Tibial nerve (tissue), 4 donors: ENCODE measurements around the gene MAGED1.

ENCODE experiments used
- EP300 ChIP-seq, 2 donors: sonication (generic); formaldehyde crosslinking; IDR thresholded peaks; one replicate each; pipeline ENCODE4 v1.6.1; 2017; ENCODE audit warnings: antibody characterized with exemption in 2 of 2, mild to moderate bottlenecking in 1 of 2
- POLR2A ChIP-seq, 2 donors: fragments of 450-650 bp; IDR thresholded peaks; one replicate each; pipeline ENCODE4 v1.6.1; 2017; ENCODE audit warnings: antibody characterized with exemption in 2 of 2, mild to moderate bottlenecking in 2 of 2, moderate library complexity in 2 of 2
- TF ChIP-seq, protein P1 (sequence below), 5 experiments: fragments of 200-600 bp in 3 of 5; fragments of 450-650 bp in 2 of 5; sonication (generic) in 3 of 5; IDR thresholded peaks; one replicate each; pipeline ENCODE4 v1.5.1; 2016 to 2019; ENCODE audit warnings: antibody characterized with exemption in 5 of 5, mild to moderate bottlenecking in 3 of 5, moderate library complexity in 2 of 5

DNA sequence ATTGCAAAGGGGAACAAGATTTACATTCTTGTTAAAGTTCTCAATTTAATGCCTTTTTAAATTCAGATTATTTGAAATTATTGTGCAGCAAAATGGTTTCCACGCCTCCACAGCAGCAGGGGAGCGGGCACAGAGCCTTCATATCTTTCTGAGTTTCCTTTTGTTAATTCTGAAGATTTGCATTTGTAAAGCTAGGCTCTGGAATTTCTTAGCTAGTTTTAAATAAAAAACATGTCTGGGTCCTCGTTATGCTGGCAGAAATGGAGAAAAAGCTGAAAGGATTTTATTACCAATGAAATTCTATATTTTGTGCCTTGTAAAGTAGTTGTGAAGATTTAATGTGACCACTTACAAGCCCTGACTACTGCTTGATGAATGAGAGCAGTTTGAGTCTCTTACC is 40.8 kb upstream of the MAGED1 start:
- TF ChIP-seq, protein P1, sequence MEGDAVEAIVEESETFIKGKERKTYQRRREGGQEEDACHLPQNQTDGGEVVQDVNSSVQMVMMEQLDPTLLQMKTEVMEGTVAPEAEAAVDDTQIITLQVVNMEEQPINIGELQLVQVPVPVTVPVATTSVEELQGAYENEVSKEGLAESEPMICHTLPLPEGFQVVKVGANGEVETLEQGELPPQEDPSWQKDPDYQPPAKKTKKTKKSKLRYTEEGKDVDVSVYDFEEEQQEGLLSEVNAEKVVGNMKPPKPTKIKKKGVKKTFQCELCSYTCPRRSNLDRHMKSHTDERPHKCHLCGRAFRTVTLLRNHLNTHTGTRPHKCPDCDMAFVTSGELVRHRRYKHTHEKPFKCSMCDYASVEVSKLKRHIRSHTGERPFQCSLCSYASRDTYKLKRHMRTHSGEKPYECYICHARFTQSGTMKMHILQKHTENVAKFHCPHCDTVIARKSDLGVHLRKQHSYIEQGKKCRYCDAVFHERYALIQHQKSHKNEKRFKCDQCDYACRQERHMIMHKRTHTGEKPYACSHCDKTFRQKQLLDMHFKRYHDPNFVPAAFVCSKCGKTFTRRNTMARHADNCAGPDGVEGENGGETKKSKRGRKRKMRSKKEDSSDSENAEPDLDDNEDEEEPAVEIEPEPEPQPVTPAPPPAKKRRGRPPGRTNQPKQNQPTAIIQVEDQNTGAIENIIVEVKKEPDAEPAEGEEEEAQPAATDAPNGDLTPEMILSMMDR (IDR thresholded peaks at IDR 0.05) = no peak
- TF ChIP-seq POLR2A (IDR thresholded peaks at IDR 0.05) = no peak
- no peak for TF ChIP-seq EP300 (IDR thresholded peaks at IDR 0.05)
